HG03066 (cell line): ENCODE measurements around the gene BTBD10.
A peak's percentile ranks its signal among the peaks of the same experiment; 100 is the strongest.

ENCODE experiments used
- ATAC-seq: cut with Tn5 transposase; IDR thresholded peaks from one replicate; pipeline ENCODE4 v1.9.1; 2021; ENCODE audit warnings: low read depth; ENCODE audit not compliant: unreplicated experiment

The BTBD10 gene

DNA sequence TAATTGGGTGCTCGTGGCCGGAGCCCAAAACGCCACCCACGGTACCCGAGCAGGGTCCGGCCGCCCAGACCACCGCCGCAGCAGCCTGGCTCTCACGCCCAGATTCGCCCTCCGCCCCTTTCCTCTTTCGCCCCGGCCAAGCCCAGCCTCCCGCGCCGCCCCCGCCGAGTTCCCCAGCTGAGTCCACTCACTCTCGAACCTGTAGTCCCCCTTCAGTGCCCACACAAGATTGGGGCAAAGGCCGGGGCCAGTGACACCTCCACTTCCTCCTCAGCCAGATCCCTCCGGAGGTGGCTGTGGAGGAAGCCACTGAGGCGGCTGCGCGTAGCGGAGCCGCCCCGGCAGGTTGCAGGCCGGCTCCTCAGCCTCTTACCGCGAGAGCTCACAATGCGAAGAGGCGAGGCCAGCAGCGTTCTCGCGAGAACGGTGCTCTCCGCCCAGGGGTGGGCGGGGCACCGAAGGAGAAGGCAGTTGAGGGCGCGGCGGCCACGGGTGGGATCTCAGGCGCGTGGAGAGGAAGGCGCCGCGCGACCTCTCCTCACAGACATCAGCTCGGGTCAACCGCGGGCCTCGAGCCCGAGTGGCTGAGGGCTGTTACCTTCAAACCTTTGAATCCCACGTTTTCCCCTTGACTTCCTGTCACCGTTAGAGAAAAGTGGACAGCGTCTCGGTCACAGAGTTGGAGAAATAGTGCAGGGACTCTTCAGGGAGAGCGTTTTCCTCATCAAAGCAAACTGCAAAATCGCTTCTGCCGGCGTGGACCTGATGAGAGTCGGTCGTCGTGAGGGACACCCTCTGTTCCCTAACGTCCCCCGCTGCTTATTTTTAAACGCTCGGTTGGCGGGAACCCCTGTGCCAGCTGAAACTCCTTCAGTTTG lies at the start of gene BTBD10:
TSS of gene BTBD10 (minus strand) at position 322 of the 878 bp plus-strand sequence. CDS start 18,098 bp downstream, outside the sequence.
- peak; percentile 89 for ATAC-seq

DNA sequence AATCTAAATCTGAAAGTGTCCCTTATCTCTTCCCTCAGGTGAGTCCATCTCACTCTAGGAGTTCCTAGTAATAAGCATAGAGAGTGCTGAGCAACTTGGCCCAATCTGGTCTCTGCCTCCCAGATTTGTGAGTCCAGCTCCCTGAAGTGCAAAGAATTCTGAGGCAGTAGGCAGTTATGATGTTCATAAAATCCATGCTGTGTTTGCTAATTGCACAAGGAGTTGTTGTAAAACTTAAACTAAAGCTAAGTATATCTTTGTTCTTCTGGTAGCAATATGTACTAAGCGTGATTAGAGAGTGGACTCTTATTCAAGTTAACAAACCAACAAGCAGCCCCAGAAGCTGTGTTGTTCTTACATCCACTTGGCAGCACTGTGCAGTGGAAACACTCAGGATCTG lies 40.4 kb upstream of the BTBD10 start:
- no peak for ATAC-seq

DNA sequence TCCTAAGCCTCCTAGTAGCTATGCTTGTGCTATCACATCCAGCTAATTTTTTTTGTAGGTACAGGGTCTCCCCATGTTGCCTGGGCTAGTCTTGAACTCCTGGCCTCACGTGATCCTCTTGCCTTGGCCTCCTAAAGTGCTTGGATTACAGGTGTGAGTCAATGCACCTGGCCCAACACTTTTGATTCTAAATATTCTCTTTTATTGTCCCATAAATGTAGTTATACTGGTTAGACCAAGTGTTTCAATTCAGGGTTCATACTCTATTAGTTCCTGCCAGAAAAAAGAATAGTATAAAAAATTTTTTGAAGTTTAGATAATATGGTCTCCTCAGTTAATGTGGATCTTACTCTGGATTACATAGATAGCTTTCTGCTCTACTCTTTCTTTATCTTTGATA lies 39.5 kb upstream of the BTBD10 start:
- ATAC-seq: no peak

DNA sequence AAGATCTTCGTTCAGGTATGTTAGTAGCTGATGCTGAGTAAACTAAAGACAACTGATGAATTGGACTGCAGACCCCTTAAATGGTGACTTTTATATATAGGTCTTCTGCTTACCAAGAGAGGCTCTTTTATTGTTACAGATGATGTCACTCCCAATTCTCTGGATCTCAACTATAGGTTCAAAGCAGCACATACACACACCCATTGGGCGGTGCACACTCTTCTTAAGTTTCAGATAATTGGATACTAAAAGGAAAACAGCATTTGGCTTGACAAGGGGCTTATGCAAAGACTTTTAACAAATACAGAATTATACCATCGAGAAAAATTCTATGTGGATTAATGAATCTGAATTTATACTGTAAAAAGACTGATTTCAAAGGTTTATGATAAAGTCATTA lies 32.9 kb upstream of the BTBD10 start, which contains the start of gene PTH:
TSS of gene PTH (minus strand) at position 69 of the 400 bp plus-strand sequence. CDS start 3,142 bp downstream, outside the sequence.
- ATAC-seq: no peak

DNA sequence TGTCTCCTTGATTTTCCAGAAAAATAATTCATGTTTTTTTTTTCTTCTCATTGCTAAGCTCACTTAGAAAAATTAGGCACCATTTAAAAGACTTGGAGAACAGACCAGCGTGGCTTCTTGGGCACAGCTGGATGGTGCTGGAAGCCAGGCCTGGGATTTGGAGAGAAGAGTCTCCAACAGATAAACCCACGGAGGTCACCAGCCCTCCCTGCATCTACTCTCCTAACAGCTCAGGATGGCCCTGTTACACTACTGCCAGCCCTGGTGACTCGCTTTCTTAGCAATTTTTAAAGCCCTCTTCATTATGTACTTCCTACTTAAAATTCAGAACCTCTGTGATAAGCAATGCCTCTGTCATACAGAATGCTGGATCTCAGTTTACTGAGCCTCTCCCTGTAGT lies 31.0 kb upstream of the BTBD10 start:
- ATAC-seq: no peak

DNA sequence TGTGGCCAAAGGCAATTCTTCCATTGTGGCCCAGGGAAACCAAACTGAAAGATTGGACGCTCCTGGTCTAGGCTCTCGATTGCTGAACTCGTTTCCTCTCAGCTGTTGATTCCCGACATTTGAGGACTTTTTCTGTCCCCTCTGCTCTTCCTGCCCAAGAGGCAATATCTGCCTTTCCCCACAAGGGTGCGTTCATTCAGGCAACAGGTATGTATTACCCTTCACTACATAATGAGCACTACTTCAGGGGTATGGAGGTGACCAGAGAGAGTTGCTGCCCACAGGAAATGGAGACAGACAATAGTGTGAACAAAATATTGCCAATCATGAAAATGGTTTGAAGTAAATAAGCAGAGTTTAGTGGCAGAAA lies 24.6 kb upstream of the BTBD10 start:
- ATAC-seq: no peak

DNA sequence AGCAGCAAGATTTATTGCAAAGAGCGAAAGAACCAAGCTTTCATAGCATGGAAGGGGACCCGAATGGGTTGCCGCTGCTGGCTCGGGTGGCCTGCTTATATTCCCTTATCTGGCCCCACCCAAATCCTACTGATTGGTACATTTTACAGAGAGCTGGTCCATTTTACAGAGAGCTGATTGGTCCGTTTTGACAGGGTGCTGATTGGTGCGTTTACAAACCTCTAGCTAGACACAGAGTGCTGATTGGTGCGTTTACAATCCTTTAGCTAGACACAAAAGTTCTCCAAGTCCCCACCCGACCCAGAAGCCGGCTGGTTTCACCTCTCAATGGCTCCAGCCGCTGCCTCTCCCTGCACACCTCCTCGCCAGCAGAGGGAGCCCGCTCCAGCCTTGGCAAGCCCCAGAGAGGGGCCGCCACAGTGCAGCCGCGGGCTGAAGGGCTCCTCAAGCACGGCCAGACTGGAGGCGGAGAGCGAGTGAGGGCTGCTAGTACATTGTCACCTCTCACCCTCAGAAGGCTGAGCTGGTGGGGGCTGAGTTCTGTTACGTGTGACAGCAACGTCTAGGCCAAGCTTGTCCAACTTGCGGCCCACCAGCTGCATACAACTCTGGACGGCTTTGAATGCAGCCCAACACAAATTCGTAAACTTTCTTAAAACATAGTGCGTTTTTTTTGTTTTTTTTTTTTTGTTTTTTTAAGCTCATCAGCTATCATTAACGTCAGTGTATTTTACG lies 24.1 kb upstream of the BTBD10 start:
- ATAC-seq: no peak

DNA sequence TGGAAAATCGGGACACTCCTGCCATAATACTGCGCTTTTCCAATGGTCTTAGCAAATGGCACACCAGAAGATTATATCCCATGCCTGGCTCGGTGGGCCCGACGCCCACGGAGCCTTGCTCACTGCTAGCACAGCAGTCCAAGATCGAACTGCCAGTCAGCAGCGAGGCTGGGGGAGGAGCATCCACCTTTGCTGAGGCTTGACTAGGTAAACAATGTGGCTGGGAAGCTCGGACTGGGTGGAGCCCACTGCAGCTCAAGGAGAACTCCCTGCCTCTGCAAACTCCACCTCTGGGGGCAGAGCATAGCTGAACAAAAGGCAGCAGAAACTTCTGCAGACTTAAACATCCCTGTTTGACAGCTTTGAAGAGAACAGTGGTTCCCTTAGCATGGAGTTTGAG lies 17.2 kb upstream of the BTBD10 start:
- no peak for ATAC-seq

DNA sequence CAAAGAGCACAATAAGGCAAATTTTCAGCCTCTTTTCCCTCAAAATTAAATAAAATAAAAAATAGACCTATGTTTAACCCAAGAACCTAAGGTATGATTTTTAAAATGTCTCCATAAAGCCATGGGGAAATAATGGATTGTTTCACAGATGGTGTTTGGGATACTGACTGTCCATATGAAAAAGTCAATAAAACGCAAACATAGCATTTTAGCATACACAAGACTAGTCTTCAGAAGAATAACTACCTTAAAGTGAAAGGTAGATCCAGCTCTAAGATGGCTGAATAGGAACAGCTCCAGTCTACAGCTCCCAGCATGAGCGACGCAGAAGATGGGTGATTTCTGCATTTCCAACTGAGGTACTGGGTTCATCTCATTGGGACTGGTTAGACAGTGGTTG lies 16.7 kb upstream of the BTBD10 start:
- ATAC-seq: no peak

DNA sequence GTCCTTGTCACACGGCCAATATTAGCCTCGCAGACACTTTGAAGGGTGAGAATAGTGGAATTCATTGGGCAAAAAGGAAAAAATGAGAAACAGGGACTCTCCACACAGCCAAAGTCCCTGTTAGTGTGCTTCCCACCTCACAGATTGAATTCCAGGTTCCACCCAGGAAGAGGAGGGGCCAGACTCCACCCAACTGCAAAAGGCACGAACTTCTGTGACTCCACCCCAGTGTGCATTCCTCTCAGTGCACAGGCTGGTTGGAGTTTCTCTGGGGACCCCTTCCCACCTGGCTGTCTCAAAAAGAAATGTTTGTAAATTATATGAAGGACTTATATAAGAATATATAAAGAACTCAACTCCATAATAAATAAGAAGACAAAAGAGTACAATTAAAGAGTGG lies 12.1 kb upstream of the BTBD10 start:
- no peak for ATAC-seq

DNA sequence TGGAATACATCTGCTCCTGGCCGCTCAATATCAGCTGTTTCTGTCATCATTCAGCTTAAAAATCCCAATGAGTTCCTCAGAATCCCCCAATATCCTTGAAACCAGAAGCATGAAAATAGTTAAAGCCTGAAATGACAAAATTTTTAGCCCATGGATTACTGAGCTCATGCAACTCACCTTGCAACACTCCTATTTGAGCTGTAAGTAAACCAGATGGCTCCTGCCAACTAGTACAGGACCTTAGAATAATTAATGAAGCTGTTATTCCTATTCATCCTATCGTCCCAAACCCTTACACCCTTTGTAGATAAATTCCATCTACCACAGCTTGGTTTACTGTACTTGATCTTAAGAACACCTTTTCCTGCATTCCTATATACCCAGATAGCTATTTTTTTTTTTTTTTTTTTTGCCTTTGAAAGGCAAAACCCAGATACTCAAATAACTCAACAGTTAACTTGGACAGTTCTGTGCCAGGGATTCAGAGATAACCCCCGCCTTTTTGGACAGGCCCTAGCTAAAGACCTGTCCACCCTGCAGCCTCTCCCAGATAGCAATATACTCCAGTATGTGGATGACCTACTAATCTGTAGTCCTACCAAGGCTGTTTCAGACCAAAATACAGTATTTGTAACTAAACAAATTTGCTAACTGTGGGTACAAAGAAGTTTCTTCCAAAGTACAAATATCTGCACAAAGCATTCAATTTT lies 10.1 kb upstream of the BTBD10 start:
- no peak for ATAC-seq

DNA sequence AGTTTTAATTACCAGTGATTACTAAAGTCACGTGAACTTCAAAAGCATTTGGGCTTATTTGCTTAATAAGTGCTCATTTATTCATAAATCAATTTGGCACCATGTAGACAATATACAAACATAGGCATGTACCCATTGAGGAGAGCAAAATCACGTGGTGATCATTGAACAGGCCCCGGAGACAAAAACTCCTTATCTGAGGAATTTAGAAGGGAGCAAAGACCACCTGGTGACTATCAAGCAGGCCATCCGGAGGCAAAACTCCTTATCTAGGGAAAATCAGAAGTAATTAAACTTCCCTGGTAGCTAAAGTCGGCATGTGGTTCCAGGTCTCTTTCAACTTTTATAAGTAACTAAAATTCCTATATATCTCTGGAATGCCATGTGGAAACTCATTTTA lies 5.7 kb upstream of the BTBD10 start:
- no peak for ATAC-seq

DNA sequence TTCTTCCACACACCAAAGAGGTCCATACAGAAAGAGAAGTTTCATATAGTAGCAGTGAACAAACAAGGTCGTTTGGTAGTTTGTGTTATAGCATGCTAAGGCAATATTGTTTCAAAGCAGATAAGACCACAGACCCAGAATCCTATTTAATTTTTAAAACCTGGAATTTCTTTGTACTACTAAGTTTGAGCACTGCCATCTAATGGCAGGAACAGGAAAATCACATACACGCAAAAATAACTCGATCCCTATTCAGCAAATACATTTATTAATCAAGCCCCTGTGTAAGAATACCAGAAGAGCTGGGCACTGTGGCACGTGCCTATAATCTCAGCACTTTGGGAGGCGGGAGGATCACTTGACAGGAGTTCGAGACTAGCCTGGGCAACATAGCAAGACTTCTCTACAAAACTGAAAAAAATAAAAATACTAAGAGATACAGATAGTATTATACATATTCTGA lies 2.9 kb upstream of the BTBD10 start:
- no peak for ATAC-seq

DNA sequence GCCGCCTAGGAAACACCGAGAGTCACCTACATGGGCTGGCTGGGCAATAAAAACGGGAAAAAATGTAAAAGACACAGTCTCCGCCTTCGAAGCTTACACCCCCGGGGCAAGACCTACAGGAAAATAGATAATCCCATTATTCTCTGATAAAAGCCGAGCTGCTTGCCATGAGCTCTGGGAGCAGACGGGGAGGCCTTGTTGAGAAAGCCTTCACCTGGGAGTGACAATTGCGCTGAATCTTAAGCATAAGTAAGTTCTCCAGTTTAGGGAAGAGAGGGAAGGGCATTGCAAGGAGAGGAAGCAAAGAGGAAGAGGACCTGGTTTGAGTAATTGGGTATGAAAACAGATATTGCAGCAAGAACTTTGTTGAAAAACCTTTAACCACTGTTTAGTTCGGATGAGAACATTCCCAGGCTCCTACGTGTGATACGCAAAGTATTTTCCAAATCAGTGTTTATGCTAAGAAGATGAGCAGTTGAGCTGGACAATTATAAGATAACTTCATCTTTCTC lies 813 bp upstream of the BTBD10 start:
- ATAC-seq: peak; percentile 4

DNA sequence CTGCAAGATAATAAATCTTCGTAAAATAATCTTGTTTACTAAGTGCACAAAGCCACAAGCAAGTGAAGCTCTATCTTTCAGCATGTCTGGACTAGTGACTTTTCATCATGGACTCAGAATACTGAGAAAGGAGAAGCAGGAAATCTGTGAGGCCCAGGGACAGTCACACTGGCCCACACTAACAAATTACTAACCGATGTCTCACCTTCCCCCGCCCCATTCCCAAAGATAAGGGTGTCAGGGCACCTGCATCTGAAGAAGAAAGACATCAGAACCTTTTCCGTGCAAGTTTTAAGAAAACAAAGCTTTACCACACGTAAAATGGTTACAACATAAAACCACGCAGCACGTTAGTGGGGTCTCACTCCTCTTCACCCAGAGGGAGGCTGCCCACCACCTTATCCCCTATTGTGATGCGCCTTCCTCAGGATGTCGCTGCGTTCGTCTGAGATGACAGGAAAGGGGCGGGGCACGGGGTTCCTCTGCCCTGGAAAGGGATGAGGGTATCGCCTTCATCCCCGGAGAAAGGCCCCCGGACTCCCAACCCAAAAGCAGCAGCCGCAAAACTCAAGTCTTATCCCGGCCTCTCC lies 616 bp downstream of the BTBD10 start:
- peak; percentile 46 for ATAC-seq

DNA sequence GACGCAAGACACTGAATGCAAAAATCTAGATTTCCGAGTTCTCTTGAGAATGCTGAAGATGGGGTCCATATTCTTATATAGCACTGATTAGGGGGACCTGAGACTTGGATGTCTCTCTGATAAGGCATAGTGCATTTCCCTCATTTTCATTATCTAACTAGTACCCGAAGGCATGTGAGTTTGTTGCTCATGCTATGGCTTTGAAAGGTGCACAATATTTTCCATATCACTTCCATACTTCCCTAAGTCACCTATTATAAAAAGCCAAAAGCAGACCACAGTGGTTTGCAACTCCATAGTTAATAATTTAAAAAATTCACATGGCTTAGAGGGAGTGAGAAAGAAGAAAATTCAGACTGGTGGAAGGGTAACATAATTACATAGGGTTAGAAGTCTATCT lies 1.7 kb downstream of the BTBD10 start:
- no peak for ATAC-seq

DNA sequence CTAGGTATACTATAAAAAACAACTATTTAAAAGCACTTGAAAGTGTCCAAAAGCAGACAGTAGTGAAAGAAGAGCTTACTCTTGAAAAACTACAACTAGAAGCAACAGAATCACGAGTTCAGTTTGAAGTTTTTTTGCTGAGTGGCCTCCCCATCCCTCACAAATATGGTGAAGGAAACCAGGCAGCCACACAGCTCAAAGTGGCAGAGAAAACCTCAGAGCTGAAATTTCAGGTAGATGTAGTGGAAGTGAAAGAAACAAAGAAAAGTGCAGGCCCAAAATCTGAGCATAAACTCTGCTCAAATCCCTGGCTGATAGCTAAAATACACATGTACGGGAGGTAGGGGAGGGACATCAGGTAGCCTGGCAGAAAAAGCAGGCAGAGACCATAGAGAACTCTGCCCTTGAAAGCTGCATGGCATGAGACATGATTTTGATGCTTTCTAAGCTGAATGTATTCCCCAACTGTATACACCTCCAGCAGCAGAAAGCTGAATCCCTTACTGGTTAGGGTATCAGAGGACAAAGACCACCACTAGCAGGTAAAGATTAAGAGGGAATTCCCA lies 12.1 kb downstream of the BTBD10 start:
- no peak for ATAC-seq

DNA sequence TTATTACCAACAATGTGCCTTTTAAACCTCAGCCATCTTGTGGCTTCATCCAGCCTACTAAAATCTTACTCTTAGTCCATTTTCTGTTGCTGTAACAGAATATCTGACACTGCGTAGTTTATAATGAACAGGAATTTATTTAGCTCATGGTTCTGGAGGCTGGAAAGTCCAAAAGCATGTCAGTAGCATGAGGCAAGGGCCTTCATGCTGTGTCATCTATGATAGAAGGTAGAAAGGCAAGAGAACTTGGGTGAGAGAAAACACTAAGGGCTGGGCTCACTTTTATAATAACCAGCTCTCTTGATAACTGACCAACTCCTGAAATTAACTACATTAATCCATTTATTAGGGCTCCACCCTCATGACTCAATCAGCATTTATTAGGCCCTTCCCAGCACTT lies 13.5 kb downstream of the BTBD10 start:
- no peak for ATAC-seq

DNA sequence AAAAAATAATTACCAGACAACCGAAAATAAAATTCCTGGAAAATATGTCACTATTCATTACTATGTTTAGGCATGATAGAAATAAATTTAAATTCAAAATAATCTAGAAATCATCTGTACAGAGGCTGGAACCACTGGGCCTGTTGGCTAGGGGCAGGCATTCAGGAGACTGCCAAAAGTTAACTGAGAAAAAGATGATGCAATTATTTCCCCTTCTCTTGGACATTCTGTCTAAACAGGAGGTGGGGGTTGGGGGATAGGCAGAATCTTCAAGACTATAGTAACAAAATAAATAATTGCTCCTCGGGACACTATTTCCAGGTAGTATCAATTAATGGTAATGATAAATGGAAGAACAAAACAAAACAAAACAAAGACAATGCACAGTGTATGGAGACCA lies 14.1 kb downstream of the BTBD10 start:
- ATAC-seq: no peak

DNA sequence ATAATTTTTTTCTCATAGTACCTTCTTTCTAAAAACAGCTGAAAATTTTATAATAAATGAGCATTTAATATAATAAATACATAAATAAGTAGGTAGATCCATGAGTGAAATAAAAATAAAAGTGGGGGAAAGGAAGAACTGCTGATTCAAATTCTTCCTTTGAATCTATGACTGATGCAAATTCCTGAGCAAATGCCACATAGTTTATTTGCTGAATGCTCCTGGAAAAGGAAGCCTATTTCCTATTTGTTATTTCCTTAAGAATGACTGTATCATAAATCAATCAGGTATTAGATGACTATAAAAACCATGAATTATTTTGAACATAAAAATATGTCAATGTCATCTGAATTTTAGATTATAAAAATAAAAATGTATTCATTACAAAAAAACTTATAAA lies 16.6 kb downstream of the BTBD10 start:
- ATAC-seq: no peak
